Ishikawa (cell line): ENCODE results near the gene CHP1.

Experiments used
- CEBPB ChIP-seq: IDR thresholded peaks from 2 replicates; pipeline ENCODE4 v1.6.1; 2012
- CREB1 ChIP-seq: IDR thresholded peaks from 2 replicates; pipeline ENCODE4 v1.6.1; 2012; ENCODE audit warnings: low read depth
- EGR1 ChIP-seq: IDR thresholded peaks from 2 replicates; pipeline ENCODE4 v1.6.1; 2012
- EP300 ChIP-seq: IDR thresholded peaks from 2 replicates; pipeline ENCODE4 v1.6.1; 2012; ENCODE audit warnings: borderline replicate concordance
- FOXM1 ChIP-seq: IDR thresholded peaks from 2 replicates; pipeline ENCODE4 v1.6.1; 2012; ENCODE audit warnings: low read depth, borderline replicate concordance
- MAX ChIP-seq: IDR thresholded peaks from 2 replicates; pipeline ENCODE4 v1.6.1; 2012
- NFIC ChIP-seq: IDR thresholded peaks from 2 replicates; pipeline ENCODE4 v1.6.1; 2012
- RAD21 ChIP-seq: IDR thresholded peaks from 2 replicates; pipeline ENCODE4 v1.6.1; 2012; ENCODE audit warnings: low read depth
- REST ChIP-seq: IDR thresholded peaks from 2 replicates; pipeline ENCODE4 v1.6.1; 2012; ENCODE audit warnings: low read depth, mild to moderate bottlenecking
- TAF1 ChIP-seq: IDR thresholded peaks from 2 replicates; pipeline ENCODE4 v1.6.1; 2012; ENCODE audit warnings: low read depth, mild to moderate bottlenecking
- TCF12 ChIP-seq: IDR thresholded peaks from 2 replicates; pipeline ENCODE4 v1.6.1; 2012; ENCODE audit warnings: low read depth
- TEAD4 ChIP-seq: IDR thresholded peaks from 2 replicates; pipeline ENCODE4 v1.6.1; 2012
- USF1 ChIP-seq: IDR thresholded peaks from 2 replicates; pipeline ENCODE4 v1.6.1; 2012
- YY1 ChIP-seq: IDR thresholded peaks from 2 replicates; pipeline ENCODE4 v1.6.1; 2012; ENCODE audit warnings: low read depth
- ZBTB7A ChIP-seq: IDR thresholded peaks from 2 replicates; pipeline ENCODE4 v1.6.1; 2012; ENCODE audit warnings: low read depth

CHP1 gene

GRCh38 chr15:41258750-41259471 lies 27.8 kb downstream of the CHP1 start:
- TF ChIP-seq CEBPB (no peak), USF1 (no peak), TEAD4 (no peak), MAX (no peak), TAF1 (no peak), EP300 (no peak), TCF12 (no peak), CREB1 (no peak)

- no peak for TF ChIP-seq EP300
- TF ChIP-seq YY1, result no peak
These were observed 28.6 kb downstream of the CHP1 start for GRCh38 chr15:41259546-41260189.

GRCh38 chr15:41262571-41262970 lies 31.5 kb downstream of the CHP1 start:
- TF ChIP-seq EP300 (no peak), REST (no peak), YY1 (no peak), TCF12 (no peak), TAF1 (no peak), FOXM1 (no peak), MAX (no peak), RAD21 (no peak), TEAD4 (no peak), EGR1 (no peak), NFIC (no peak)

- no peak for TF ChIP-seq CREB1
These were observed 32.9 kb downstream of the CHP1 start for GRCh38 chr15:41263891-41264351.

GRCh38 chr15:41269887-41270286 lies 38.8 kb downstream of the CHP1 start:
- TF ChIP-seq EGR1, result no peak
- no peak for TF ChIP-seq NFIC
- TF ChIP-seq CREB1, result no peak
- no peak for TF ChIP-seq RAD21
- TF ChIP-seq TCF12, result no peak
- no peak for TF ChIP-seq EP300

- TF ChIP-seq TEAD4, result no peak
- no peak for TF ChIP-seq NFIC
- no peak for TF ChIP-seq YY1
- no peak for TF ChIP-seq EGR1
- TF ChIP-seq TAF1, result no peak
- TF ChIP-seq MAX, result no peak
- no peak for TF ChIP-seq EP300
- no peak for TF ChIP-seq ZBTB7A
- TF ChIP-seq CREB1, result no peak
- no peak for TF ChIP-seq REST
- no peak for TF ChIP-seq FOXM1
- no peak for TF ChIP-seq USF1
- TF ChIP-seq RAD21, result no peak
- TF ChIP-seq CEBPB, result no peak
- TF ChIP-seq TCF12, result no peak
These were observed 45.8 kb downstream of the CHP1 start for GRCh38 chr15:41276831-41277230.
